ENCODE measurements around the gene TTN.

The TTN gene

GRCh38 chr2:178829981-178830380, 22.8 kb upstream of the TTN start:
- Histone ChIP-seq H3K27me3 (ENCODE audit: control insufficient read depth, insufficient read depth, low read length) (no peaks in the 10 kb centered on the region), H3K9ac (ENCODE audit: low read length) (no peak overlapping the region), H3K36me3 (ENCODE audit: control insufficient read depth, insufficient read depth, low read length) (no peaks in the 10 kb centered on the region), H3K4me3 (ENCODE audit: low read length) (no peak overlapping the region), H3K4me1 (ENCODE audit: control insufficient read depth, insufficient read depth, low read length) (no peaks in the 10 kb centered on the region), H3K27ac (ENCODE audit: low read depth, low read length) (no peak overlapping the region)

DNA sequence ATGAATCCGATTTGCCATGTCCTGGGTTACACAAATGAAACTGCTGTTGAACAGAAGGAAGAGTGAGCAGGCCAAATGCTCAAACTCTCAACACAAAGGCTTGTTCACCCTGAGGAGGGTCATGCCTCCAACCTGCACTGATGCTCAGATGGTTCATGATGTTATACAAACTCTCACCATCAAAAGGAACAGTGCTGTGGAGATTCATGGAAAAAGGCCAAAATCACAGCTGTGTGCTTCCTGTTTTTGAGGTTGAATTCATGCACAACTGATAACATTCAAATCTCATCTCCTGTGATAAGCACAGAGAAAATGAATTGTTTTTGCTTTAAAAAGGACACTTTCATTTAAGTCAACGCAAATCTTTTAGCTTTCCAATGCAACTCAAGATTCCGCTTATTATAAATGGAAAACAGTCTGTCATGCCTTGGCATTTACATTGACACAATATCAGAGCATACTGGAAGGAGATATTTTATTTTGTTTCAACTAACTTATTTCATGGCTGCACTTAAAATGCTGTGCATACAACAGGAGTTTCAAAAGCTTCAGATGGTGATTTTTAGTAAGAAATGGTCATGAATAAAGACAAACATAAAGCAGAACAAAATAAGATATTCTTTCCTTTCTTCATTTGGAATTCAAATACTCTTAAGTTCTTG, 22.2 kb upstream of the TTN start:
- Histone ChIP-seq H3K4me3 (ENCODE audit: low read length) (no peak overlapping the region), H3K27ac (ENCODE audit: low read depth, low read length) (no peak overlapping the region)

DNA sequence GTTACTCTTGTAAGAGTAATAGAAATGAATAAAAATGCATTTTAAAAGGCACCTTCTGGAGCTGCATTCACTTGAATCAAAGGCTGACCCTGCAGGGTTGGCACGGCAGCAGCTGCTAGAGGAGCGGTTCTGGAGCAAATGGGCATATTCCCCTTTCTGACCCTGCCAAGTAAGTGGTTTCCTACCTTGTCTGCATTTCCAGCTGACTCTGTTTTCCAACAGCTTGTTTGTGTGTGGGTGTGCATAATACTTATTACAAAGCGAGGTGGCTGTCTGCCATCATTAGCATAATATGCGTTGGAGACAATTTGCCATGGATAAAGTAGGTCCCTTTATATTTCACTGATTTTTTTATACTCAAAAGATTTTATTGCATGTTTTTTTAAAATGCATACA, 21.3 kb upstream of the TTN start:
- no peaks in the 10 kb centered on the region for H3K4me1 ChIP-seq (ENCODE audit: control insufficient read depth, insufficient read depth, low read length)
- no peak overlapping the region for H3K4me3 ChIP-seq (ENCODE audit: low read length)
- H3K27ac ChIP-seq (ENCODE audit: low read depth, low read length), result no peak overlapping the region
- H3K9ac ChIP-seq (ENCODE audit: low read length), result no peak overlapping the region
- H3K36me3 ChIP-seq (ENCODE audit: control insufficient read depth, insufficient read depth, low read length), result no peaks in the 10 kb centered on the region
- no peaks in the 10 kb centered on the region for H3K27me3 ChIP-seq (ENCODE audit: control insufficient read depth, insufficient read depth, low read length)

More for the DNA sequence above, 22.2 kb upstream of the TTN start:
- Histone ChIP-seq H3K4me1 (ENCODE audit: control insufficient read depth, insufficient read depth, low read length) (no peaks in the 10 kb centered on the region), H3K36me3 (ENCODE audit: control insufficient read depth, insufficient read depth, low read length) (no peaks in the 10 kb centered on the region), H3K9ac (ENCODE audit: low read length) (no peak overlapping the region), H3K27me3 (ENCODE audit: control insufficient read depth, insufficient read depth, low read length) (no peaks in the 10 kb centered on the region)

DNA sequence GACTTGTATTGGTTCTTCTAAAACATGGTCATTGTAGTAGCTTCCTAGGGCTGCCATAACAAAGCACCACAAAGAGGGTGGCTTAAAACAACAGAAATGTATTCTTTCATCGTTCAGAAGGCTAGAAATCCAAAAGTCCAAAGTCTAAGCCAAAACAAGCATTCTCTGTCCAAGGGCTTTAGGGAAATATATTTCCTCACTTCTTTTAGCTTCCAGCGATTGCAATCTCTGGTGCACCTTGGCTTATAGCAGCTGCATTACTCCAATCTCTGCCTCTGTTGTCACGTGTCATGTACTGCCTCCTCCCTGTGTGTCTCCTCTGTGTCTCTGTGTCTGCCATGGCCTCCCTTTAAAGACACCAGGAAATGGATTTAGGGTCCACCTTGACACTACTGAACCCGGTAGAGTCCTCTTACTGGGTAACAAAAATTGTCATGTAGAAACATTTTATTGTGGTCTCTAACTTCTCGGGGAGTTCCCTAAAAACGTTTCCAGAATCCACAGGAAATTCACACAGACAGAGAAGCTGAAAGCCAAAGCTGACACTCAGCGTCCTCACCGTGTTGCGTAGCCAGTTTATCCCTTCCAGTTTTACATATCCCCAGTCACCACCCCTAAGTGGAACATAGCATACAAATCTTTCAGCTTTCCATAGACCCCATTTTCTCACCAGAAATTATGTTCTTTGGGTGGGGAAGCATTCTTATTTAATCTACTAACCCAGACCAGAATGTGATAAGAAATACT, 20.7 kb upstream of the TTN start:
- Histone ChIP-seq H3K4me3 (ENCODE audit: low read length) (no peak overlapping the region), H3K27ac (ENCODE audit: low read depth, low read length) (no peak overlapping the region)

GRCh38 chr2:178827111-178827510, 19.9 kb upstream of the TTN start:
- H3K27ac ChIP-seq (ENCODE audit: low read depth, low read length), result no peak overlapping the region
- H3K9ac ChIP-seq (ENCODE audit: low read length), result no peak overlapping the region
- H3K4me1 ChIP-seq (ENCODE audit: control insufficient read depth, insufficient read depth, low read length), result no peaks in the 10 kb centered on the region
- H3K36me3 ChIP-seq (ENCODE audit: control insufficient read depth, insufficient read depth, low read length), result no peaks in the 10 kb centered on the region
- no peaks in the 10 kb centered on the region for H3K27me3 ChIP-seq (ENCODE audit: control insufficient read depth, insufficient read depth, low read length)
- H3K4me3 ChIP-seq (ENCODE audit: low read length), result no peak overlapping the region

More for the DNA sequence above, 20.7 kb upstream of the TTN start:
- no peak overlapping the region for H3K9ac ChIP-seq (ENCODE audit: low read length)
- H3K4me1 ChIP-seq (ENCODE audit: control insufficient read depth, insufficient read depth, low read length), result no peaks in the 10 kb centered on the region
- H3K36me3 ChIP-seq (ENCODE audit: control insufficient read depth, insufficient read depth, low read length), result no peaks in the 10 kb centered on the region
- no peaks in the 10 kb centered on the region for H3K27me3 ChIP-seq (ENCODE audit: control insufficient read depth, insufficient read depth, low read length)

- Histone ChIP-seq H3K36me3 (ENCODE audit: control insufficient read depth, insufficient read depth, low read length) (no peaks in the 10 kb centered on the region), H3K27me3 (ENCODE audit: control insufficient read depth, insufficient read depth, low read length) (no peaks in the 10 kb centered on the region), H3K27ac (ENCODE audit: low read depth, low read length) (no peak overlapping the region), H3K9ac (ENCODE audit: low read length) (no peak overlapping the region), H3K4me3 (ENCODE audit: low read length) (no peak overlapping the region), H3K4me1 (ENCODE audit: control insufficient read depth, insufficient read depth, low read length) (no peaks in the 10 kb centered on the region)
These were observed 18.0 kb upstream of the TTN start for GRCh38 chr2:178825183-178825582.

GRCh38 chr2:178824181-178824580, 17.0 kb upstream of the TTN start:
- H3K27me3 ChIP-seq (ENCODE audit: control insufficient read depth, insufficient read depth, low read length), result no peaks in the 10 kb centered on the region
- H3K4me3 ChIP-seq (ENCODE audit: low read length), result no peak overlapping the region
- H3K9ac ChIP-seq (ENCODE audit: low read length), result no peak overlapping the region
- no peaks in the 10 kb centered on the region for H3K4me1 ChIP-seq (ENCODE audit: control insufficient read depth, insufficient read depth, low read length)
- H3K27ac ChIP-seq (ENCODE audit: low read depth, low read length), result no peak overlapping the region
- H3K36me3 ChIP-seq (ENCODE audit: control insufficient read depth, insufficient read depth, low read length), result no peaks in the 10 kb centered on the region

- Histone ChIP-seq H3K36me3 (ENCODE audit: control insufficient read depth, insufficient read depth, low read length) (no peaks in the 10 kb centered on the region), H3K27ac (ENCODE audit: low read depth, low read length) (no peak overlapping the region), H3K27me3 (ENCODE audit: control insufficient read depth, insufficient read depth, low read length) (no peaks in the 10 kb centered on the region), H3K9ac (ENCODE audit: low read length) (no peak overlapping the region), H3K4me3 (ENCODE audit: low read length) (no peak overlapping the region), H3K4me1 (ENCODE audit: control insufficient read depth, insufficient read depth, low read length) (no peaks in the 10 kb centered on the region)
These were observed 12.8 kb upstream of the TTN start for GRCh38 chr2:178819992-178820391.

GRCh38 chr2:178819147-178819875, 12.1 kb upstream of the TTN start:
- Histone ChIP-seq H3K27me3 (ENCODE audit: control insufficient read depth, insufficient read depth, low read length) (no peaks in the 10 kb centered on the region), H3K4me3 (ENCODE audit: low read length) (no peak overlapping the region), H3K9ac (ENCODE audit: low read length) (no peak overlapping the region), H3K36me3 (ENCODE audit: control insufficient read depth, insufficient read depth, low read length) (no peaks in the 10 kb centered on the region), H3K4me1 (ENCODE audit: control insufficient read depth, insufficient read depth, low read length) (no peaks in the 10 kb centered on the region), H3K27ac (ENCODE audit: low read depth, low read length) (no peak overlapping the region)

- H3K27ac ChIP-seq (ENCODE audit: low read depth, low read length), result no peak overlapping the region
- no peak overlapping the region for H3K4me3 ChIP-seq (ENCODE audit: low read length)
- no peaks in the 10 kb centered on the region for H3K27me3 ChIP-seq (ENCODE audit: control insufficient read depth, insufficient read depth, low read length)
- H3K4me1 ChIP-seq (ENCODE audit: control insufficient read depth, insufficient read depth, low read length), result no peaks in the 10 kb centered on the region
- no peaks in the 10 kb centered on the region for H3K36me3 ChIP-seq (ENCODE audit: control insufficient read depth, insufficient read depth, low read length)
- no peak overlapping the region for H3K9ac ChIP-seq (ENCODE audit: low read length)
These were observed 4.7 kb upstream of the TTN start for GRCh38 chr2:178811901-178812300.

DNA sequence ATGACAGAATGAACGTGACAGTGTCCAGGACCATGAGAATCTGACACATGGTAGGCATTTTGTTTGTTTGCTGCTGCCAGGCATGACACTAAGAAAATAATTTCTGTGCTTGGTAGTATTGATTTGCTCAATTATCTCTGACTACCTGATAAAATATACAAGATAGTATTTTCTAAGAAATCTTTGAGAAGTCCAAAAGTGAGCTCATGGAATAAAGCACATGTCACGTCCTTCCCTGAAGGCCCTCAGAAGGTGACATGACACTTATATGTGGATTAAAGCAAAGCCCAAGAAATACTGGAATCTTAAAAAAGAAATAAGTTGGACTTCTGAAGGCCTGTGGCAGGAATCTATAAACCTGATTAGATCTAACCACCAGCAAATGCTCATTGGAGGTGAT, 3.8 kb upstream of the TTN start:
- no peaks in the 10 kb centered on the region for H3K4me1 ChIP-seq (ENCODE audit: control insufficient read depth, insufficient read depth, low read length)
- H3K4me3 ChIP-seq (ENCODE audit: low read length), result no peak overlapping the region
- no peaks in the 10 kb centered on the region for H3K27me3 ChIP-seq (ENCODE audit: control insufficient read depth, insufficient read depth, low read length)
- no peak overlapping the region for H3K27ac ChIP-seq (ENCODE audit: low read depth, low read length)
- no peaks in the 10 kb centered on the region for H3K36me3 ChIP-seq (ENCODE audit: control insufficient read depth, insufficient read depth, low read length)
- H3K9ac ChIP-seq (ENCODE audit: low read length), result no peak overlapping the region

DNA sequence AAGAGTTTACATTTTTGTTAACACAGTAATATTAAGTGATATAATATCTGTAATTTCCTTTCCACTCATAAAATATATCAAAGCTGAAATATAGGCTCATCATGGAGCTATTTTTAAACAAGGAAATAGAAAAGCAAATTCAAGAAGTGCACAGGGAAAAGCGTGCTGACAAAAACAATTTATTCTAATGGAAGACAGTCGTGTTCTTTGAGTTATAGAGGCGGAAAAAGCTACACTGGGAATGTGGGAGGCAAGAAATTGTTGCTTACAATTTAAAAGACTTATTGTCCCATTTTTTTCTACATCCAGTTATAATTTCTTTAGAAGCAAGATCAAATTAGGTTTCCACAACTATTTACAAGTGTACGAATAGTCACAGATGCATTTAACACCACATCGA, 3.2 kb upstream of the TTN start:
- Histone ChIP-seq H3K9ac (ENCODE audit: low read length) (no peak overlapping the region), H3K27ac (ENCODE audit: low read depth, low read length) (no peak overlapping the region), H3K27me3 (ENCODE audit: control insufficient read depth, insufficient read depth, low read length) (no peaks in the 10 kb centered on the region)

More for the DNA sequence above, 3.2 kb upstream of the TTN start:
- Histone ChIP-seq H3K36me3 (ENCODE audit: control insufficient read depth, insufficient read depth, low read length) (no peaks in the 10 kb centered on the region), H3K4me1 (ENCODE audit: control insufficient read depth, insufficient read depth, low read length) (no peaks in the 10 kb centered on the region), H3K4me3 (ENCODE audit: low read length) (no peak overlapping the region)

All from rectal smooth muscle tissue (tissue), 1 donor.